Measurements from ENCODE around the gene NTN3.
A peak's percentile ranks its signal among the peaks of the same experiment; 100 is the strongest.

The NTN3 gene

GRCh38 chr16:2455081-2455845, 15.8 kb upstream of the NTN3 start:
- no peak overlapping the region for H3K27ac Mint-ChIP-seq
- H3K4me1 Mint-ChIP-seq: peaks cover 11% of the 10 kb centered on the region
- no peaks in the 10 kb centered on the region for H3K9me3 Mint-ChIP-seq
- H3K4me3 Mint-ChIP-seq: no peak overlapping the region
- ATAC-seq: no peak
- H3K36me3 Mint-ChIP-seq: peaks cover 22% of the 10 kb centered on the region
- no peaks in the 10 kb centered on the region for H3K27me3 Mint-ChIP-seq

GRCh38 chr16:2456551-2457153, 14.4 kb upstream of the NTN3 start:
- no peaks in the 10 kb centered on the region for H3K9me3 Mint-ChIP-seq
- no peak overlapping the region for H3K4me3 Mint-ChIP-seq
- H3K4me1 Mint-ChIP-seq: peaks cover 11% of the 10 kb centered on the region
- peaks cover 22% of the 10 kb centered on the region for H3K36me3 Mint-ChIP-seq
- H3K27ac Mint-ChIP-seq: no peak overlapping the region
- no peak for ATAC-seq
- H3K27me3 Mint-ChIP-seq: no peaks in the 10 kb centered on the region

DNA sequence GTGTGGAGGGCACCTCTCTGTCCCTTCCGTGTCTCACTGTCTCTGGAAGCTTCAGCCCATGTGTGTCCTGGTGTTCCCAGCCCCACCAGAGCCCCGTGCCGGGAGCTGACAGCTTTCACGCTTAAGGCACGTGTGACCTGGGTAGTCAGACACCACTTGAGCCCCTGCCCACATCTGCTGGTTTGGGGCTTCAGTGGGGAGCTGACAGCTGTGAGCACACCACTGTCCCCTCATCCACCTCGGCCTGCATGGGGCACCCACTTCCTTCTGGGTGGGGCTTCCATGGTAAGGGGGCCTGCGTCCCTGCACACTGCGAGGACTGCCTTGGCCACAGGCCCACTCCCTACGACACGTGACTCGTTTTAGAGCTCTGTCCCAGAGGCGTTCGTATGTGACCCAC, 13.8 kb upstream of the NTN3 start:
- no peak overlapping the region for H3K4me3 Mint-ChIP-seq
- H3K36me3 Mint-ChIP-seq: peaks cover 22% of the 10 kb centered on the region
- ATAC-seq: no peak
- no peaks in the 10 kb centered on the region for H3K27me3 Mint-ChIP-seq
- no peaks in the 10 kb centered on the region for H3K9me3 Mint-ChIP-seq
- peaks cover 11% of the 10 kb centered on the region for H3K4me1 Mint-ChIP-seq
- H3K27ac Mint-ChIP-seq: no peak overlapping the region

DNA sequence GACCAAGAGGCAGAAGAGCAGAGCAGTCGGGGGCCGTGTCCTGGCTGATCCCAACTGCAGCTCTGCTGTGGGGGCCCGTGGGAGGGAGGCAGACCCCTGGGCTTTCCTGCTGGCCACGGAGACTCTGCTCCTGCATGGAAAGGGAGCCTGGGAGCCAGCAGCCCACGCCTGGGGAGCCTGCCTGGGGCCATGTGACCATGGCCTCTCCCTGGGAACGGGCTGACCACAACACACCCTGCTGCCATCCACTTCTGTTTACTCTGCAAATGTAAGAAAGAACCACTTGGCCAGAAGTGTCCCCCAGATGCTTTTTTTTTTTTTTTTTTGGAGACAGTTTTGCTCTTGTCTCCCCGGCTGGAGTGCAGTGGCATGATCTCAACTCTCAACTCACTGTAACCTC, 13.2 kb upstream of the NTN3 start:
- H3K36me3 Mint-ChIP-seq: peaks cover 22% of the 10 kb centered on the region
- peaks cover 11% of the 10 kb centered on the region for H3K4me1 Mint-ChIP-seq
- no peak overlapping the region for H3K27ac Mint-ChIP-seq
- H3K27me3 Mint-ChIP-seq: no peaks in the 10 kb centered on the region
- H3K9me3 Mint-ChIP-seq: no peaks in the 10 kb centered on the region
- no peak overlapping the region for H3K4me3 Mint-ChIP-seq
- no peak for ATAC-seq

- Mint-ChIP-seq H3K4me3 (peak overlapping the region; percentile 82), H3K27me3 (no peaks in the 10 kb centered on the region), H3K36me3 (peaks cover 14% of the 10 kb centered on the region), H3K4me1 (peaks cover 11% of the 10 kb centered on the region), H3K27ac (peak overlapping the region; percentile 46), H3K9me3 (no peaks in the 10 kb centered on the region)
- ATAC-seq: no peak
These were observed 12.0 kb upstream of the NTN3 start for GRCh38 chr16:2458887-2459646.

DNA sequence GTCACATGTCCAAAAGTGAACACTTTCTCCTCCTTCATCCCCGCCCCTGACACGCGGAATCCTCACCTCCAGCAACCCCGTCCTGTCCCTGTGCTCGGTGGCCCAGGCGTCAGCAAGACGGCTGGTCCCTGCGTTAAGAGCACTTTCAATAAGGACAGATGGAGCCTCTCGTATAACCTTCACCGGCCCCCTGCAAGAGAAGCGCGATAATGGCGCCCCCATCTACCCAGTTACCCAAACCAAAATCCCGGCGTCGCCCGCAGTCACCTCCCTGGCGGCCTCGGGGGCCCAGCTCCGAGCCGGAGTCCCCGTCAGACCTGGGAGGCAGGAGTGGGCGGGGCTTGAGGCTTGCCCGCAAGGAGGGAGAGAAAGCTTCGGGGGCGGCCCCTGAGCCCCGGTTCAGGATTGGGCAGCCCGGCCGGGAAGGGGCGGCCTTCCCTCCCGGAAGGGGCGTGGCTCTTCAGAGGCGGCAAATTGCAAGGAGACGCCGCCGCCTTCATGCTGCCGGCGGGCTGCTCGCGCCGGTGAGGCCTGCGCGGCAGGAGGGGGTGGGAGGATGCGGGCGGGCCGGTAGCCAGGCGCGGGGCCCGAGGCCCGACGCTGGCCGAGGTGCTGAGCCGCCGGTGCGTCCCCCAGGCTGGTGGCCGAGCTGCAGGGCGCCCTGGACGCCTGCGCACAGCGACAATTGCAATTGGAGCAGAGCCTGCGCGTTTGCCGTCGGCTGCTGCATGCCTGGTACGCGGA, 11.3 kb upstream of the NTN3 start, which contains the start of gene TEDC2:
Gene TEDC2, plus strand, starts transcription at position 463 of the 744 bp plus-strand sequence. Its CDS starts 36 bp downstream, at position 499.
- Mint-ChIP-seq H3K4me1 (peaks cover 11% of the 10 kb centered on the region), H3K9me3 (no peaks in the 10 kb centered on the region), H3K4me3 (peak within 1 kb of the TSS; percentile 82), H3K27me3 (no peaks in the 10 kb centered on the region), H3K27ac (peak within 1 kb of the TSS; percentile 46), H3K36me3 (peaks cover 13% of the 10 kb centered on the region)
- peak; percentile 96 for ATAC-seq

GRCh38 chr16:2460391-2460713, 10.7 kb upstream of the NTN3 start:
- ATAC-seq: no peak
- no peaks in the 10 kb centered on the region for H3K27me3 Mint-ChIP-seq

DNA sequence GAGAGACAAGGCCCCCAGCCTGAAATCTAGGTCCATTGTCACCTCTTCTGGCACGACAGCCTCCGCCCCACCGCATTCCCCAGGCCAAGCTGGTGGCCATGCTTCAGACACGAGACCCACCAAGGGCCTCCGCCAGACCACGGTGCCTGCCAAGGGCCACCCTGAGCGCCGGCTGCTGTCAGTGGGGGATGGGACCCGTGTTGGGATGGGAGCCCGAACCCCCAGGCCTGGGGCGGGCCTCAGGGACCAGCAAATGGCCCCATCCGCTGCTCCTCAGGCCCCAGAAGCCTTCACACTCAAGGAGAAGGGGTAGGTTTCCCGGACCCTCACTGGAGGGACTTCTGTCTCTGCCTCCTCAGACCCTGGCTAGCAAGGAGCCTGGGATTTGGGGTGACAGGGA, 10.2 kb upstream of the NTN3 start:
- Mint-ChIP-seq H3K36me3 (peaks cover 6% of the 10 kb centered on the region), H3K27ac (no peak overlapping the region), H3K9me3 (no peaks in the 10 kb centered on the region), H3K4me1 (peaks cover 11% of the 10 kb centered on the region), H3K27me3 (no peaks in the 10 kb centered on the region), H3K4me3 (peak overlapping the region; percentile 29)
- no peak for ATAC-seq

More at GRCh38 chr16:2460391-2460713, 10.7 kb upstream of the NTN3 start:
- Mint-ChIP-seq H3K36me3 (peaks cover 10% of the 10 kb centered on the region), H3K9me3 (no peaks in the 10 kb centered on the region), H3K27ac (no peak overlapping the region), H3K4me1 (peaks cover 11% of the 10 kb centered on the region), H3K4me3 (peak overlapping the region; percentile 29)

- H3K4me3 Mint-ChIP-seq: no peak overlapping the region
- ATAC-seq: no peak
- H3K27ac Mint-ChIP-seq: no peak overlapping the region
- H3K36me3 Mint-ChIP-seq: no peaks in the 10 kb centered on the region
- no peaks in the 10 kb centered on the region for H3K9me3 Mint-ChIP-seq
- no peaks in the 10 kb centered on the region for H3K27me3 Mint-ChIP-seq
- H3K4me1 Mint-ChIP-seq: peaks cover 14% of the 10 kb centered on the region
These were observed 8.8 kb upstream of the NTN3 start for GRCh38 chr16:2462031-2462866.

DNA sequence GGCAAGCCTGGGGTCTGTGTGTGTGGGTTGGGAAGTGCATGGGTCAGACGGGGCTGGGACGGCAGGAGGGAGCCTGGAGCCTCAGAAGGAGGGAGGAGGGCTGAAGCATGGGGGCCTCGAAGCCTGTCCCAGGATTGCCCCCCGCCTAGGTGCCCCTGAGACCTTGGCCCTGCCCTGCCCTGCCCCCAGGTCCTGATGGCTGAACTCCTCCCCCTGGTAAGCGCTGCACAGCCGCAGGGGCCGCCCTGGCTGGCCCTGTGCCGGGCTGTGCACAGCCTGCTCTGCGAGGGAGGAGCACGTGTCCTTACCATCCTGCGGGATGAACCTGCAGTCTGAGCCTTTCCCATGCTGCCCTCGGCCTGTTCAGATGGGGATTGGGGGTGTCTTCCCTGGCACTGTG, 6.8 kb upstream of the NTN3 start:
- ATAC-seq: no peak
- Mint-ChIP-seq H3K9me3 (no peaks in the 10 kb centered on the region), H3K27ac (no peak overlapping the region), H3K36me3 (no peaks in the 10 kb centered on the region), H3K4me3 (no peak overlapping the region), H3K27me3 (peaks cover 10% of the 10 kb centered on the region), H3K4me1 (peaks cover 25% of the 10 kb centered on the region)

- H3K27me3 Mint-ChIP-seq: peaks cover 24% of the 10 kb centered on the region
- H3K4me1 Mint-ChIP-seq: peaks cover 33% of the 10 kb centered on the region
- no peaks in the 10 kb centered on the region for H3K36me3 Mint-ChIP-seq
- H3K4me3 Mint-ChIP-seq: no peak overlapping the region
- H3K27ac Mint-ChIP-seq: no peak overlapping the region
- no peak for ATAC-seq
- no peaks in the 10 kb centered on the region for H3K9me3 Mint-ChIP-seq
These were observed 5.3 kb upstream of the NTN3 start for GRCh38 chr16:2465653-2466415.

DNA sequence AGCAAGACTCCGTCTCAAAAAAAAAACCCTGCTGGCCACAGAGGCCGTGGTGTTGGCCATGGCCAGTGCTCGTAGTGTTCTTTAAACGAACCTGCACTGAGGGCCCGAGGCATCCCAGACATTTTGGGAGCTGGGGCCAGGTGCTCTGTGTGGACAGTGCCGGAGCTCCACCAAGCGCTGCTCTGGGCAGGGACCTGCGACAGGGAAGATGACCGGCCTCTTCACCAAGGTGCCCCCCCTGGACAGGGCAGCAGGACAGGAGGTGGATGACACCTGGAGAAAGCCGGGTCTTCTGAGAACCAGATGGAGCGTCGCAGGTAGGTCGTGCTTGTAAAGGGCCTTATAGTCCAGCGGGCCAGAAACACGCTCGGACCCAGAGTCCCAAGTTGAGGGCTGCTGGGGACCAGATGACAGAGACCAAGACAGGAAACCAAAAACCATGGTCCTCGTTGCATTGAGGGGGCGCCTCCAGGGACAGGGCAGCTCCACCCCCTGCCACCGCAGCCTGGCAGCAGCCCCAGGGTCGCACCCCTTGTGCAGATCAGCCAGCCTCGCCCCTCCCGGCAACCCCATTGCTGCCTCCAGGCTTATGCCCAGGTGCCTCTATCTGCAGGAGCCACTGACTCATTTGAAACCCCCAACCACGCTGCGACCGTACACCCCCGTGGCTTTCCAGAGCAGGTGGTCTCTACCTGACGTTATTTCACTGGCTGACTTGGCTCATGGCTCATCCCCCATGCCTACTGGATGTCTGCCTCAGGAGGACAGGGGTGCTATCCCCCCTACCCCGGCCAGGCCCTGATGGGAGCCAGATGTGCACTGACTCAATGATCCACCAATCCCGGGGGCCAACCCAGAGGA, 4.2 kb upstream of the NTN3 start:
- no peak overlapping the region for H3K27ac Mint-ChIP-seq
- no peaks in the 10 kb centered on the region for H3K36me3 Mint-ChIP-seq
- H3K27me3 Mint-ChIP-seq: peaks cover 26% of the 10 kb centered on the region
- H3K4me1 Mint-ChIP-seq: peaks cover 33% of the 10 kb centered on the region
- no peak for ATAC-seq
- H3K9me3 Mint-ChIP-seq: no peaks in the 10 kb centered on the region
- H3K4me3 Mint-ChIP-seq: no peak overlapping the region

DNA sequence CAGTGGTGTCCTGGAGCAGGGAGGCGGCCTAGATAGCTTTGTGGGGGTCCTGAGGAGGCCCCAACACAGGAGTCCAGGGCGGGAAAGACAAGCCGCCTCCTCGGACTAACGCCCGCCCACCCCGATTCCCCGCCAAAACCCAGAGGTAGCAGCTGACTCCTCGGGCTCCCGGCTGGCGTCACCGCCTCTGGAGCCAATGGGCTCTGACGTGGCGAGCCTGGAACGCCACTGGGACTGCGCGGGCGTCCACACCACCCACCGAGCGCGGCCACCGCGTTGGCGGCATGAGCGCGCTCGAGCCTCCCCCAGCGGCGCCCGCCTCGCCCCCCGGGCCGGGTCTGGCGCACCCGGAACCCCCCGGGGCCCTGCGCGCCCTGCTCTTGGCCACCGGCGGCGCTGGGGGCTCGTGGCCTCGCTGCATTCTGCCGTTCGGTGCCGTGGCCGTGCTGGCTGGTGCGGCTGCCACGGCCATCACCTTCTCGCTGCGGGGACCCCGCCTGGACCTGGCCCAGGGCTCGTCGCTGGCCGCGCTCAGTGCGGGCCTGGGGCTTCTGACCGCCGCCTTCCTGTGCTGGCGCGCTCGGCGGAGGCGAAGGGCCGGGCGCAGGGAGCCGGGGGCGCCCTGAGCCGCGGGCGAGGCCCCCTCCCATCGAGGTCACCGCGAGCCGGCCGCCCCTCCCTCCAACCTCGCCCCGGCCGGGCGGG, 3.4 kb upstream of the NTN3 start:
- Mint-ChIP-seq H3K4me1 (peaks cover 34% of the 10 kb centered on the region), H3K36me3 (no peaks in the 10 kb centered on the region), H3K9me3 (no peaks in the 10 kb centered on the region), H3K27me3 (peaks cover 34% of the 10 kb centered on the region), H3K4me3 (no peak overlapping the region), H3K27ac (no peak overlapping the region)
- ATAC-seq: no peak
